CD4-positive, alpha-beta T cell treated with Interleukin-21 for 1 hour (primary cell): Measurements from ENCODE around the gene NDUFC2.
"Not testable (repeated sequence)": the region's sequence is repeated elsewhere in the genome, so short reads cannot be mapped to it uniquely, and the experiment has no call there.

Experiments
- DNase-seq: peaks from one replicate; pipeline ENCODE4 v3.0.0-alpha.2; 2020

The NDUFC2 gene

GRCh38 chr11:78028423-78028822, 51.2 kb downstream of the NDUFC2 start:
- DNase-seq, result not testable (repeated sequence)

- no peak for DNase-seq
Measured at GRCh38 chr11:78027759-78028158, 51.9 kb downstream of the NDUFC2 start.

- DNase-seq, result no peak
Measured at GRCh38 chr11:78025378-78025777, 54.3 kb downstream of the NDUFC2 start.

- no peak for DNase-seq
Measured at GRCh38 chr11:78023426-78023825, 56.2 kb downstream of the NDUFC2 start.

GRCh38 chr11:78022397-78023396, 57.0 kb downstream of the NDUFC2 start, which contains the start of gene KCTD14:
KCTD14 (minus strand) TSS chr11:78023276; CDS start chr11:78023249, 27 bp downstream.
- DNase-seq, result no peak

- DNase-seq, result no peak
Measured at GRCh38 chr11:78021611-78022010, 58.1 kb downstream of the NDUFC2 start.

GRCh38 chr11:78020246-78020645, 59.4 kb downstream of the NDUFC2 start:
- DNase-seq, result no peak

- no peak for DNase-seq
Measured at GRCh38 chr11:78019808-78020207, 59.9 kb downstream of the NDUFC2 start.
